HG02623 (cell line): Measurements from ENCODE around the gene GRHPR.

ENCODE experiments used
- ATAC-seq: cut with Tn5 transposase; IDR thresholded peaks from one replicate; pipeline ENCODE4 v1.9.1; 2021; ENCODE audit warnings: moderate library complexity; ENCODE audit not compliant: unreplicated experiment

GRHPR gene

DNA sequence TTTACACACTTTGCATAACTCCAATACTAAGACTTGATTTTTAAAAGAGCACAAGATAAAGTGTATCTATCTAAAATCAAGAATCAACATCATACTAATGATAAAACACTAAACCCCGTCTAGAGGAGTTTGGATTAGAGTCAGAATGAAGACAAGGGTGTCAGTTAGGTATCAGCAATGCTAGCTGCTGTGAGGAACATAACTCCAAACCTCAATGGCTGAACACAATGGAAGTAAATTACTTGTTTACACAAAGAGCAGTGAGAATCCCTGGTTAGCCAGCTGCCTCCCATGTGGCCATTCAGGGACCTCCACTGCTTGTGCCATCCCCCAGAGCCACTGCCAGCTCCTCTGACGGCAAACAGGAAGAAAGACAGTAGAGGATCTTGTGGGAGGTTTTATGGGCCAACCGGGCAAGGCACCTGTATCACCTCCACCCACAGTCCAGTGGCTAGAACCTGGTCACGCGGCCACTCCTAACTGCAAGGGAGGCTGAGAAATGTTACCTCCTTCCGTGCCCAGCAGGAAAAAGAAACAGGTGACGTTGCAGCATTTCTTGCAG, 24.0 kb upstream of the GRHPR start:
- no peak for ATAC-seq

DNA sequence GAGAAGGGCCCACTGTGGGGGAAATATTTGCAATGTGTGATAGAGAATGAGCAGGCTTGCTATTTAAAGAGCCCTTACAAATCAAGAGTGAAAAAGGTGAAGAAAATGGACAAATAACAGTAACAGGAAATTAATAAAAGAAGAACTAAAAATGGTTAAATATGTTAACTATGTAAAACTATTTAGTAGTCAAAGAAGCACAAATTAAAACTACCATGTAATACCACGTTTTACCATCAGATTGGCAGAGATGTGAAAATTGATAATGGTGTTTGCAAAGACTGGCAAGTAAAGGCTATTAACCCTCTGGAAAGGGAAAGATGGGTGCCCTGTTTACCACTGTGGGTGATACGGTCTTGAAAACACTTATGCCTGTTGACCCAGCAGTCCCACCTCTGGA, 23.2 kb upstream of the GRHPR start:
- ATAC-seq = no peak

DNA sequence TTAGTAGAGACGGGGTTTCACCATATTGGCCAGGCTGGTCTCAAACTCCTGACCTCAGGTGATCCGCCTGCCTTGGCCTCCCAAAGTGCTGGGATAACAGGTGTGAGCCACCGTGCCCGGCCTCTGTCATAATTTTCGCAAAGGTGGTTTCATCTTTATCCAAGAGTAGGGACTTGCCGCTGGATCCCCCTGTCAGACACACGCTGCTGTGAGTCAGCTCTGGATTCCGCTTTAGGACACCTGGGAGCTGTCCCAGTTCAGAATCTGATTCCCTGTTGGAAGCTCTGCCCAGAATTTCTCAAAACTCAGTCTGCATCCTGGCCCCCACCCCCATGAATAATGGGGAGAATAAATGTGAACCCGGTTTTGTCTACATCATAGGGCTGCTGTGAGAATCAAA, 17.9 kb upstream of the GRHPR start:
- ATAC-seq = no peak

DNA sequence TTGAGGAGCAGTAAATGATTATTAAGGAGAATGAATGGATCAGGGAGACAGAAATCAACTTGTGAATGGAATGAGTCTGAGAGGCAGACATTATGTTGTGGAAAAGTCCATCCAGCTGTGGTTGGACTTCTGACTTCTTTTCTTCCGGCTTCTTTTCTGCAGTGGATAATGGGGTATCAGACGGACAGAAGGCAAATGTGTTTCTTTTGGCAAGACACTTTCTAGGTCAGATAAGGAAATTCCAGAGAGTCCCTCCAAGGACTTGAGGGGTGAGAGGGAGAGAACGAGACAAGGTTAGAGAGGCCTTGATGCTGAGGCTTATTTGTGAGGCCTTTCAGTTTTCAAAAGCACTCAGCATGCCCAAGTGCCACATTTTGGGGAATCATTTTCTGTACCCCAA, 17.1 kb upstream of the GRHPR start:
- ATAC-seq = no peak

- ATAC-seq = no peak
These were observed 16.6 kb upstream of the GRHPR start for GRCh38 chr9:37405764-37406380.

DNA sequence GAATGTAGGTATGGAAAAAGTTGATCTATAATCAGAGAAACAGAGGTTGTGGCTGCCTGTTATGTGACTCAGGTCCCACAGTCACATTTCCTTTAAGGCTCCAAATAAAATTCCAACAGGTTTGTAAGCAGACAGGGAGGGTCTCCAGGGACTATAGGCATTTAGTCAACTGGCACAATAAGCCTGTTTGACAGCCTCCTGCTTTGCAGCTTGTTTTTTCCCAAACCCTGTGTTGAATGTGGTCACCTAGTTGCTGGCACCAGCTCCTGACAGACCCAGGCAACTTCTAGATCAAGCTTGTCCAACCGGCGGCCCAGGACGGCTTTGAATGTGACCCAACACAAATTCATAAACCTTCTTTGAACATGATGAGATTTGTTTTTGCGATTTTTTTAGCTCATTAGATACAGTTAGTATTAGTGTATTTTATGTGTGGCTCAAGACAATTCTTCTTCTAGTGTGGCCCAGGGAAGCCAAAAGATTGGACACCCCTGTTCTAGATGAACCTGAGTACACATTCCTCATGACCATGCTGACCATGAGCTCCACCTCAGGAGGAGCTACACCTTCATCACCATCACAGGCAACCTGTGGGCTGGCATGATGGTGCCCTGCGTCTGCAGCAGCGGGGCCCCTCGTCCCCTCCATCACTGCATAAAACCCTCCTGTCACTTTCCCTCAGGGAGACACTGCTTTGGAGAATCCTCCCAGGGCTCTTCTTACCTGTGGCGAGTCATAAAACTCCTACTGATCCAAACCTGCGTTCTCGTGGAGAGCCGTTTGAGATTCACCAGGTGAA, 15.7 kb upstream of the GRHPR start:
- ATAC-seq = no peak

GRCh38 chr9:37407468-37407867, 15.0 kb upstream of the GRHPR start:
- ATAC-seq = no peak

DNA sequence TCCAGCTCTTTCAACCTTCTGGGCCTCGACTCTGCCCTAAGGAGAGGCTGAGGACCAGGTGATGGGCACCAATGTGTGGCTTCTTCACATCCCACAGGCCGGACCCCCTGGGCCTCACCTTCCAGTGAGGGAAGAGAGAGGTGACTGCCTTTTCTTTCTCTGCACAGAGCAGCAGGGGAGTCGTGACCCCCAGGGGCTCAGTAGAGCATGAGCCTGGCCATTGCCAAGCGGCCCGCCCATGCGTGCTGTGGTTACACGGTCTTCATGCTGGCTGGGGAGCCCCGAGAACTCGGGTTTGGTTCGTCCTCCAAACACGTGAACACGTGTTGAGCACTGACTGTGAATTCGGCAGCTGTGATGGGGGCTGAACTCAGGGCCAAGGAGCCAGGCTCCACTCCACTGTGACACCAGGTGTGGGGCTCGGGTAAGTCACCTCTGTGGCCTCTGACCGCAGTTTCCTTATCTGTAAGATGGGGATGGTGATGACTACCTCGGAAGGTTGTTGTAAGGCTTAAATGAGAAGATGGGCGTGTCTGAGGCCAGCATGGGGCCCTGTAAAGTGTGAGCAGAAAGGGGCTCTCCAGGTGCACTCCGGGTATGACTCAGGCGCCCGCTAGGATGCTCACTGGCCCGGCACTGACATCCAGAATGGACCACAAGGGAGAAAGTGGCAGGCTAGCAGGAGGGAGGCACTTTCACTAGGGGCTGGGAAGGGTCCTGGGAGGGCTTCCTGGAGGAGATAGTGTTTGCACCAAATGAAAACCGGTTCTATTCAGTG, 13.4 kb upstream of the GRHPR start:
- ATAC-seq = peak; percentile 79

DNA sequence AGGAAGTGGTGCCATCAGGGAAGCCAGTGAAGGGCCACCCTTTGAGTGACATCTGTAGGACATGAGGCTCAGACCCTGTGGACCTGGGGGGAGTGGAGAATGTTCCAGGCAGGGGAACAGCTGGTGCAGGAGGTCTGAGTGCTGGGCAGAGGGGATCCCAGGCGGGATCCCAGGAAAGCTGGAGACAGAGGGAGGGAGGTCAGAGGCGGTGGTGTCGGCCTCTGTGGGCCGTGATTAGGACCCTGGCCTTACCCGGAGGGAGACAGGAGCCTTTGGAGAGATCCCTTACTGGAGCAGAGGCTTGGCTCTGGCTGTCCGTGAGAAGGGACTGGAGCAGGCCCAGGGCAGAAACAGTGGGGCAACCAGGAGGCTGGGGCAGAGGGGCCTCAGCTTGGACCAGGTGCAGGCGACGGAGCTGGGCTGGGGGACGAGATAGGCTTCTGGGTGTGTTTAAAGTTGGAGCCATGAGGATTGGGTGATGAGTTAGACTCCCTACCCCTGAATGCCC, 12.1 kb upstream of the GRHPR start:
- no peak for ATAC-seq

GRCh38 chr9:37410969-37411785, 11.3 kb upstream of the GRHPR start:
- ATAC-seq = no peak

DNA sequence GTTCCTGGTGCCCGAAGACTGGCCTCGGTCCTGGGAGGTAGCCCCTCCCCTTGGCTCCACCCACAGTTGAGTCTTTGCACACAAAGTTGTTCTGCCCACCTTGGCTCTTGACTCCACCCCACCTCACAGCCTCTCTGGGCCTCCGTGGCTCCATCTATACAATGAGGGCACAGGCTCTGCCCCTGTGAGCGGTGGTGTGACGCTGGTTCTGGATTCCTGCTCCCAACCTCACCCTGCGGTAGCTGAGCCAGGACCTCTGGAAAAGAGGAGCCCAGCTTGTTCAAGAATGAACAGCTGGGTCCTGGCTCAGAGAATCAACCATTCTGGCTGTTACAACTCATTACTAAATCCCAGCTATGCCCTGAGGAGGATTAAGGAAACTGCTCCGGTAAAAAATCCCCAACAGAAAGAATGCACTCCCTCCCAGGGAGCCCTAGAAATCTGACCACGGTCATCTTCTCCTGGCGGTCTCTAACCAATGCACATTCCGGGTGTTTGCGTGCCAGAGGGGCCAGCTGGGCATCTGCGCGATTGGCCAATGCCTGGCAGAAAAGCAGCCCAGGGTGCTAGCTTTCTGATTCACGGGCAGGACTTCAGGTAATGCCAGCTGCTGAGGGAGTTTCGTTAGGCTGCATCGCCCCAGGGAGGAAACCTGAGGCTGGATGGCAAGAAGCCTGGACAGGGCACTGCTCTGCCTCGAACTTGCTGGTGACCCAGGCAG, 9.9 kb upstream of the GRHPR start:
- ATAC-seq = no peak

DNA sequence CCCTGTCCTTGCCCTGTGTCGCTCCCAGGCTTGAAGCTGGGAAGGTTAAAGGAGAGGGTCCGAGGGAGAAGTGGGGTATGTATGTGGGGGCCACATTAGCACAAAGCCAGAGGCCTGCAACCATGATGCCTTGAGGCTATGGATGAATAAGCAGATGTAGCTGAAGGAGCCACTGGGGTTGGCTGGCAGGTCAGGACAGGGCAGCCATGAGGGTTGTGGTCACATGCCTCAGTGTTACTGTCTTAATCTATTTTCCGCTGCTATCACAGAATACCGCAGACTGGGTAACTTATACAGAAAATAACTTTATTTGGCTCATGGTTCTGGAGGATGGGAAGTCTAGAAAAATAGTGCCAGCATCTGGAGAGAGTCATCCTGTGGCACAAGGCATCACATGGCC, 9.2 kb upstream of the GRHPR start:
- ATAC-seq = no peak

DNA sequence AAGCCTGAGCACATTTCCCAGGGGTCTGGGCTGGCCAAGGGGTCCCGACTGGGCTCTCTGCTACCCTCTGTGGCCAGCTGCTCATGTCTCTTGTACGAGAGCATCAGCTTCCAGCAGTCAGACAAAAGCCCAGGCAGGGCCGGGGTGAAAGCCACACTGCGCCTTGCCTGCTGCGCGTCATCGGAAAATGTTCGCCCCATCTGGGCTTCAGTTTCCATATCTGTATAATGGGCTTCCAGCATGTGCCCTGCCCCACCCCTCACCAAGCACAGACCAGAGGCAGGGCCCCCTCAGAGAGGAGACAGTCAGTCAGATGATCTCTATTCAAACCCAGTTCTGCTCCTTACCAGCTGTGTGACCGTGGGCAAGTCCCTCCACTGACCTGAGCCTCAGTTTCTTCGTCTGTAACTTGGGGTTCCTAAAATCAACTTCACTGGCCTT, 8.0 kb upstream of the GRHPR start:
- ATAC-seq = no peak

GRCh38 chr9:37415011-37415719, 7.3 kb upstream of the GRHPR start:
- no peak for ATAC-seq

DNA sequence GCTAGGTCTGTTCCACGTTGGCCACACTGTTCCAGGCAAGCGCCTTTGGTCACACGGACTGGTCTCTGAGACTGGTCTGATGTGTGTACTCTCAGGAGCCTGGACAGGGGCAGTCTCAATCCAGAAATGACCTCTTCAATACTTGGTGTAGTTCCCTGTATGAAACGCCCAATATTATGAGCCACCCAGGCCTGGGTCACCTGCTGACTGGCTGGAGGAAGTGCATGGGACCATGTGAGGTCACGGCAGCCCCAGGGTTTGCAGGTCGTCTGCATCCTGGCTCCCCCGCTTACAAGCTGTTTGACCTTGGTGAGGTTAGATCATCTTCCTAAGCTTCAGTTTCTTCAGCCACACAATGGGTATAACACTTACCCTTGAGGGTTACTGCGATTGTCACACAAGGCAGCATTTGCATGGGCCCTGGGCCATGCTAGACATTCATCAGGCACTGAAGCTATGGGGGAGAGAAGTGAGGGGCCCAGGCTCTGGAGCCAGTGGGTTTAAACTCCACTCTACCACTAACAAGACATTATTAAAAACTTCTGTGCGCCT, 5.2 kb upstream of the GRHPR start:
- no peak for ATAC-seq

GRCh38 chr9:37417857-37418618, 4.5 kb upstream of the GRHPR start:
- ATAC-seq = no peak

DNA sequence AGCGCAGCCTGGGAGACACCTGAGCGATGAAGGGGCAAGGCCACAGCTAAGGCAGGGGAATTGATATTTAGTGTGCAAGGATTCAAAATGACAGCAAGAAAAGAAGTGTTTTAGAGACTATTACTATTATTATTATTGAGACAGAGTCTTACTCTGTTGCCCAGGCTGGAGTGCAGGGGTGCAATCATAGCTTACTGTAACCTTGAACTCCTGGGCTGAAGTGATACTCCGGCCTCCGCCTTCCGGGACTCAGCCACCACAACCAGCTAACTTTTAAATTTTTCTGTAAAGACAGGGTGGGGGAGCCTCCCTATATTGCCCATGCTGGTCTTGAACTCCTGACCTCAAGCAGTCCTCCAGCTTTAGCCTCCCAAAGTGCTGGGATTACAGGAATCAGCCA, 3.3 kb upstream of the GRHPR start:
- ATAC-seq = no peak
